Measurements from ENCODE around the gene ZNF438. TPM values are rescaled to one million over a fixed set of nuclear protein-coding genes. Genes with fewer than 3 reads are reported as not detected.

Gene ZNF438
- total RNA-seq, 1 experiment from 2014 or later: 0.83 TPM

GRCh38 chr10:30812018-30812851, 219.4 kb downstream of the ZNF438 start:
- Histone ChIP-seq H3K79me1 (ENCODE audit: insufficient read depth, low read depth, low read length, poor library complexity, severe bottlenecking) (no peaks in the 10 kb centered on the region), H2BK20ac (ENCODE audit: low read depth, low read length, poor library complexity, severe bottlenecking) (no peak overlapping the region), H3K18ac (ENCODE audit: insufficient read length, low read depth, low read length) (no peak overlapping the region), H3K9ac (ENCODE audit: extremely low read depth, insufficient read length, low read length) (no peak overlapping the region), H3K79me2 (ENCODE audit: insufficient read depth, low read length) (no peaks in the 10 kb centered on the region), H3K27ac (ENCODE audit: insufficient read length, low read depth, low read length) (no peak overlapping the region), H3K56ac (ENCODE audit: insufficient read length, low read depth, low read length) (no peak overlapping the region), H3K23me2 (ENCODE audit: insufficient read length, low read depth, low read length, poor library complexity, severe bottlenecking) (no peaks in the 10 kb centered on the region), H4K8ac (replicated peaks; ENCODE audit: insufficient read length, low read depth, low read length) (no peak overlapping the region), H3T11ph (ENCODE audit: low read length) (no peak overlapping the region), H3K4me2 (ENCODE audit: insufficient read depth, insufficient read length, low read length) (no peak overlapping the region), H3K27me3 (ENCODE audit: insufficient read depth, low read length) (no peaks in the 10 kb centered on the region), H4K20me1 (ENCODE audit: control insufficient read depth, insufficient read depth, insufficient read length) (no peaks in the 10 kb centered on the region), H2BK5ac (ENCODE audit: insufficient read length, low read length) (no peak overlapping the region), H3K4me1 (ENCODE audit: insufficient read depth, low read length) (peaks cover 6% of the 10 kb centered on the region; the same call in 1 of the 2 replicates), H4K5ac (ENCODE audit: insufficient read length, low read depth, low read length) (no peak overlapping the region), H3K9me3 (ENCODE audit: control insufficient read depth, low read depth, low read length) (no peaks in the 10 kb centered on the region), H3K4ac (ENCODE audit: low read depth, low read length) (no peak overlapping the region), H3K23ac (ENCODE audit: insufficient read length, low read depth, low read length) (no peak overlapping the region), H2AFZ (ENCODE audit: low read length) (no peak overlapping the region), H2BK15ac (ENCODE audit: low read depth, low read length) (no peak overlapping the region), H2BK120ac (ENCODE audit: low read depth, low read length, poor library complexity, severe bottlenecking) (no peak overlapping the region), H2BK12ac (ENCODE audit: insufficient read length, low read depth, low read length) (no peak overlapping the region), H2AK5ac (ENCODE audit: insufficient read length, low read length) (no peak overlapping the region), H3K14ac (ENCODE audit: insufficient read depth, low read length) (no peak overlapping the region), H4K91ac (ENCODE audit: insufficient read length, low read depth, low read length) (no peak overlapping the region)
- H3K4me1 Mint-ChIP-seq: peaks cover 19 to 23% of the 10 kb centered on the region in 2 experiments
- H3K4me3 Mint-ChIP-seq: no peak overlapping the region
- peaks cover 7 to 11% of the 10 kb centered on the region in 2 experiments; a peak in 4 of 5 replicates for H3K9me3 Mint-ChIP-seq
- WGBS (ENCODE audit: extremely low coverage, insufficient read length, low lambda C conversion rate): no CpG with 5 or more reads among the region's 16 CpGs
- no peak for TF ChIP-seq CTCF (conservative IDR thresholded peaks at IDR 0.05)
- H3K27ac Mint-ChIP-seq: peak overlapping the region in 1 of 3 experiments; percentile 40; a peak in 1 of 7 replicates
- peaks cover 7% of the 10 kb centered on the region for H3K27me3 Mint-ChIP-seq (ENCODE audit: low read depth)
- DNase-seq: no peak
- peaks cover 0 to 9% (median 0%) of the 10 kb centered on the region in 3 experiments; a peak in 3 of 7 replicates for H3K36me3 Mint-ChIP-seq (ENCODE audit: insufficient read depth in 1 of 3, low read depth in 3 of 3)
